T-helper 2 cell treated with Interferon-gamma antibody and Interleukin-4, amounts not matched to agents 100 ng/mL and 5 ng/mL, for 36 hours (primary cell): ENCODE measurements around the gene AMER2. TPM values are rescaled to one million over a fixed set of nuclear protein-coding genes. Genes with fewer than 3 reads are reported as not detected.

ENCODE experiments used
- total RNA-seq: library from RNA; stranded (reverse); gene quantifications from 2 replicates; pipeline ENCODE4 v1.2.3, GENCODE V29; 2022

The AMER2 gene
- total RNA-seq, 1 donor from 2014 or later: not detected

Other genes starting within 250 kb of the AMER2 start
- gene PABPC3, start 76.2 kb downstream of the AMER2 start, total RNA-seq: 0.34 and 0.36 TPM in 2 replicates
- gene MTMR6, start 115.2 kb upstream of the AMER2 start, total RNA-seq: 19.7 and 19.8 TPM in 2 replicates
- gene NUP58, start 129.3 kb upstream of the AMER2 start, total RNA-seq: 87.0 and 89.8 TPM in 2 replicates
- gene ATP8A2, start 199.7 kb upstream of the AMER2 start, total RNA-seq: 0.41 and 0.50 TPM in 2 replicates